Fibroblast of villous mesenchyme (primary cell): ENCODE data around the gene KLHL6. TPM values are rescaled to one million over a fixed set of nuclear protein-coding genes. Genes with fewer than 3 reads are reported as not detected.
"Not testable (repeated sequence)": the region's sequence is repeated elsewhere in the genome, so short reads cannot be mapped to it uniquely, and the experiment has no call there.

Source experiments
- DNase-seq: peaks from one replicate; pipeline ENCODE4 v3.0.0-alpha.2; 2010; ENCODE audit warnings: low read depth
- H3K4me3 ChIP-seq: 2 replicates; pipeline ENCODE4 v1.5.1; 2011; ENCODE audit warnings: low read depth, mild to moderate bottlenecking, low read length
- total RNA-seq: library from RNA; depleted of rRNA; stranded (reverse); fragments of >200 nt; gene quantifications from 2 replicates; pipeline ENCODE4 v1.2.3, GENCODE V29; 2012
- TF ChIP-seq, protein P1 (sequence below): IDR thresholded peaks from 2 replicates; pipeline ENCODE4 v1.5.1; 2012; ENCODE audit warnings: low read depth, mild to moderate bottlenecking, low read length; ENCODE audit not compliant: insufficient read depth

KLHL6 gene
- total RNA-seq, 1 donor = not detected

DNA sequence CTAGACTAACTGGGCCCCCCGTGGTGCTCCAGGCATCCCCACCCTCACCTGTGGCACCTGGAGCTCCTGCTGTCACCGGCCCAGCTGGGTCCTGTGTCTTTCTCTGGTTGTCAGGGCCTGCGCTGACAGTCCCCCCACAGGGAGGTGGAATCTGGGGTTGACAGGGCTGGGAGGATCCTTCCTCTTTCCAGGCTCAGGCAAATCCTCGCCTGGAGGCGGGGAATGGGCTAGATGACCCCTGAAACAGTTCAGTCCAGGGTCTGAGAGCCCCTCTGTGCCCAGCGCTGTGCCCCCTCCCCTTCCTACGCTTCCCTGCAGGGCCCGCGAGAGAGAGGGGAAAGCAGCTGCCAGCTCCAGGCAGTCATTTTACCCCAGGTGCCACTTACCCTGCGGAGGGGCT is 77.0 kb downstream of the KLHL6 start:
- no peak for DNase-seq
- H3K4me3 ChIP-seq = no peak overlapping the region
- TF ChIP-seq, protein P1, sequence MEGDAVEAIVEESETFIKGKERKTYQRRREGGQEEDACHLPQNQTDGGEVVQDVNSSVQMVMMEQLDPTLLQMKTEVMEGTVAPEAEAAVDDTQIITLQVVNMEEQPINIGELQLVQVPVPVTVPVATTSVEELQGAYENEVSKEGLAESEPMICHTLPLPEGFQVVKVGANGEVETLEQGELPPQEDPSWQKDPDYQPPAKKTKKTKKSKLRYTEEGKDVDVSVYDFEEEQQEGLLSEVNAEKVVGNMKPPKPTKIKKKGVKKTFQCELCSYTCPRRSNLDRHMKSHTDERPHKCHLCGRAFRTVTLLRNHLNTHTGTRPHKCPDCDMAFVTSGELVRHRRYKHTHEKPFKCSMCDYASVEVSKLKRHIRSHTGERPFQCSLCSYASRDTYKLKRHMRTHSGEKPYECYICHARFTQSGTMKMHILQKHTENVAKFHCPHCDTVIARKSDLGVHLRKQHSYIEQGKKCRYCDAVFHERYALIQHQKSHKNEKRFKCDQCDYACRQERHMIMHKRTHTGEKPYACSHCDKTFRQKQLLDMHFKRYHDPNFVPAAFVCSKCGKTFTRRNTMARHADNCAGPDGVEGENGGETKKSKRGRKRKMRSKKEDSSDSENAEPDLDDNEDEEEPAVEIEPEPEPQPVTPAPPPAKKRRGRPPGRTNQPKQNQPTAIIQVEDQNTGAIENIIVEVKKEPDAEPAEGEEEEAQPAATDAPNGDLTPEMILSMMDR = no peak

DNA sequence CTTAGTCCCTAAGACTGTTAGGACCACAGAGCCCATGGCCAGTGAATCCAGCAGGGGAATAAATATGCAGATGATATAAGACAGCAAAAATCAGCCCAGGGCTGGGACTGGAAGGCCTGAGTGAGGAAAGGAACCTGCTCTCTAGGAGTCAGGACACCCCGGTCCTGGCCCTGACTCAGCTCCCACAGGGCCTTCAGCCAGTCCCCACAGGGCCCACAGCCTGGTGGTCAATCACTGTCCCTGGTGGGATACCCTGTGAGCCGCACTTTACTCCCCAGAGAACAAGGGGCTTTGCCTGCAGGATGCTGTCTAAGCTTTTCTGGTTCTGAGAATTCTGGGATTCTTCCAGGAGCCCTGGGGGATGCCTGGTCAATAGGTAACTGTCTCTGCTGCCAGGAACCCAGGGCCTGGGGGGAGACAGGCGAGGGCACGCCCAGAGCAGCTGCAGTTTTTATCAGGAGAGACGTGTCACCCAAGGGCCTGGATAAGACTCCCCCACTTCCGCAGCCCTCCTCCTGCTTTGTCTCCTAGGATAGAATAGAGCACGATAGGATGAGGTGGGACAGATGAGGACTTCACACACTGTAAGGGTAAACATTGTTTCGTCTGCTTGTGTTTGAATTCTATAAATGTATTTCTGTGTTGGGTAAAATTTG is 77.6 kb downstream of the KLHL6 start:
- no peak overlapping the region for H3K4me3 ChIP-seq
- TF ChIP-seq, protein P1 = no peak
- DNase-seq = no peak

DNA sequence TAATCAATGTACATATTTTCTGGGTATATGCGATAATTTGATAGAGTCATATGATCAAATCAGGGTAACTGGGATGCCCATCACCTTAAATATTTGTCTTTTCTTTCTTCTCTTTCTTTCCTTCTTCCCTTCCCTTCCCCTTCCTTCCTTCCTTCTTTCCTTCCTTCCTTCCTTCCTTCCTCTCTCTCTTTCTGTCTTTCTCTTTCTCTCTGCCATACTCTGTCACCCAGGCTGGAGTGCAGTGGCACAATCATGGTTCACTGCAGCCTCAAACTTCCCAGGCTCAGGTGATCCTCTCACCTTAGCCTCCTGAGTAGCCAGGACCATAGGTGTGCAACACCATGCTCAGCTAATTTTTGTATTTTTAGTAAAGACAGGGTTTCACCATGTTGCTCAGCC is 79.7 kb downstream of the KLHL6 start:
- H3K4me3 ChIP-seq, DNase-seq: not testable (repeated sequence)

DNA sequence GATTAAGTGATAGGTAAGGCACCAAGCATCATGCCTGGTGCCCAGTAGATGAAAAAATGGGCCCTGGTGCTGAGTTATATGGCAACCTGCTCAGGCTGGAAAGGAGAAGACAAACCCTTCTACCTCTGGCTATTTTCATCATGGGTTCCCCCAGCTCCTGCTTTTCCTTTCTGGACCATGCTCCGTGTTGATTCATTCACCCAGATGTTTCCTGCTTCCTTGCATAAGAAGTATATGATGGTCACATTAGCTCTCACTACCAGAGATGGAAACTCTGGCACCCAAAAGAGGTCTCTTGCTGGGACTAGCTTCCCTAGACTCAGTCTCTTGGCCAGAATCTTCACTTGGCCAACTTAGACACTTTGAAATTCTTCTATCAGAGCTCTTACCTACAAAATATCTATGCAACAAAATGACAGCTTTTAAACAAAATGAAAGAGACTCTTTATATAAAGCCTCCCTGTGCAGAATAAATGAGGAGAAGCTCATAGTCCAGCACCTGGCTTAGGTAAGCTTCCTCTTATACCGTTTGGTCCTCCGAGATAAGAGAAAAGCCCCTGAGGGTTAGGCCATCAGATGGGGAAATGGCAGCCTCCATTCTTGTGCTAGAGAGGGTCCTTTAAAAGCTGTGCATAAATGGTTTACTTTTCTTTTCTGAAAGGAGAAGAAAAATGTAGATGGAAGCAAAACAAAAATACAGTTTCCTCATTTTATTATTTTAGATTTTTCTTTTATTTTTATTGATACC is 80.3 kb downstream of the KLHL6 start:
- TF ChIP-seq, protein P1 = no peak
- H3K4me3 ChIP-seq = no peak overlapping the region
- DNase-seq = no peak

DNA sequence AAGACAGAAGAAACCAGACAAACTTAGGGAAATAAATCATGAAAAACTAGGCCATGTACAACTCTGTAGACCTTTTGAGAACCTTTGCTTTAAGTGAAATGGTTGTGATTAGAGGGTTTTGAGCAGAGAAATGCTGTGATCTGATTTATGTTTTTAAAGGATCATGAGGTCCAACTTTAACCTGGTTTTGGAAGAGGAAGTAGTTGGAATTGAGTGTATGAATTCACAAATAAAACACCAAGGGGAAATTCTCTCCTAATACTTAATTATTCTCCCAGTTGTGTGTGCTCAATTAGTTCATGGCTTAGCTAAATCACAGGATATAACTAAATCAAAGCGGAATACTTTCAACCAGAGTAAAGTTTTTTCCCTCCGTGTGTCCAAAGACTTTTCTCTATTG is 81.5 kb downstream of the KLHL6 start:
- TF ChIP-seq, protein P1 = no peak
- no peak overlapping the region for H3K4me3 ChIP-seq
- DNase-seq = no peak

DNA sequence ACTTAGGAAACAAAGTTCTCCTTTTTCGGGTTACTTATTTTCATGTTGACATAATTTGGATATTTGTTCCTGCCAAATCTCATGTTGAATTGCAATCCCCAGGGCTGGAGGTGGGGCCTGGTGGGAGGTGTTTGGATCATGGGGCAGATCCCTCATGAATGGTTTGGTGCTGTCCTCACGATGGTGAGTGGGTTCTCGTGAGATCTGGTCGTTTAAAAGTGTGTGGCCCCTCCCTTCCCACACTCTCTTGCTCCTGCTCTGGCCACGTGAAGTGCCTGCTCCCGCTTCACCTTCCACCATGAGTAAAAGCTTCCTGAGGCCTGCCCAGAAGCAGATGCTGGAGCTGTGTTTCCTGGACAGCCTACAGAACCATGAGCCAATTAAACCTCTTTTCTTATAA is 83.4 kb downstream of the KLHL6 start:
- no peak for DNase-seq
- TF ChIP-seq, protein P1 = no peak
- no peak overlapping the region for H3K4me3 ChIP-seq

DNA sequence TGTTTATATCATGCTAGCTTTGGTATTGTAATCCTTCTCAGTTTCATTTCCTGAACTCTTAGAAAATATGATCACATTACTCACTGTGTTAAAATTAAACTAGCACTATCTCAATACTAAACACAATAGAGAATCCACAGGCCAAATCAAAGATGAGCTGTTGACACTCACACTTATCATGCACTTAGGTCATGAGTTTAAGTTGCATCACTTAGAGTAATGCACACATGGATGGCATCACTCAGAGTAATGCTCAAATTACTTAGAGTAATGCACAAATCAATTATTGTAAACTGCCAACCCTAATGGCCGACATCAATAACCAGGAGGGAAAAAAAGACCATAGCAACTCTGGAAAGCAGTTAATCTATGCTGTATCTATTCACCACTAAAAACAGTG is 87.1 kb downstream of the KLHL6 start:
- no peak overlapping the region for H3K4me3 ChIP-seq
- TF ChIP-seq, protein P1 = no peak
- no peak for DNase-seq
